Hepatocyte (in vitro differentiated cells): ENCODE measurements around the gene HOXD1. TPM values are rescaled to one million over a fixed set of nuclear protein-coding genes. Genes with fewer than 3 reads are reported as not detected.

Experiments used
- DNase-seq: peaks from one replicate; pipeline ENCODE4 v3.0.0-alpha.2; 2016; ENCODE audit warnings: low spot score
- H2AFZ ChIP-seq: fragments of 200-600 bp; sonication (generic); 2 replicates; pipeline ENCODE4 v1.6.0; 2016; ENCODE audit warnings: antibody characterized with exemption, mild to moderate bottlenecking
- H3K27ac ChIP-seq: fragments of 200-600 bp; sonication (generic); 2 replicates; pipeline ENCODE4 v1.5.1; 2016; ENCODE audit warnings: mild to moderate bottlenecking
- H3K27me3 ChIP-seq: fragments of 200-600 bp; sonication (generic); 2 replicates; pipeline ENCODE4 v1.6.1; 2016
- H3K36me3 ChIP-seq: fragments of 200-600 bp; sonication (generic); replicated peaks from 2 replicates; pipeline ENCODE4 v1.5.1; 2016; ENCODE audit warnings: low read depth; ENCODE audit not compliant: insufficient read depth
- H3K4me1 ChIP-seq: fragments of 200-600 bp; sonication (generic); 2 replicates; pipeline ENCODE4 v1.5.1; 2016; ENCODE audit warnings: mild to moderate bottlenecking, moderate library complexity; ENCODE audit not compliant: insufficient read depth
- H3K4me2 ChIP-seq: fragments of 200-600 bp; sonication (generic); 2 replicates; pipeline ENCODE4 v1.6.0; 2016
- H3K4me3 ChIP-seq: fragments of 200-600 bp; sonication (generic); 2 replicates; pipeline ENCODE4 v1.5.1; 2016; ENCODE audit warnings: mild to moderate bottlenecking
- H3K79me2 ChIP-seq: fragments of 200-600 bp; sonication (generic); 2 replicates; pipeline ENCODE4 v1.6.0; 2017; ENCODE audit warnings: mild to moderate bottlenecking
- H3K9me2 ChIP-seq: fragments of 200-600 bp; sonication (generic); replicated peaks from 2 replicates; pipeline ENCODE4 v1.6.0; 2017; ENCODE audit warnings: mild to moderate bottlenecking; ENCODE audit not compliant: insufficient read depth
- H3K9me3 ChIP-seq: fragments of 200-600 bp; sonication (generic); 2 replicates; pipeline ENCODE4 v1.5.1; 2016; ENCODE audit warnings: low read depth, mild to moderate bottlenecking
- H4K20me1 ChIP-seq: fragments of 200-600 bp; sonication (generic); 2 replicates; pipeline ENCODE4 v1.6.0; 2016; ENCODE audit warnings: mild to moderate bottlenecking; ENCODE audit not compliant: insufficient read depth, poor library complexity, severe bottlenecking
- EZH2 ChIP-seq: fragments of 200-600 bp; sonication (generic); IDR thresholded peaks from 2 replicates; pipeline ENCODE4 v1.6.1; 2016; ENCODE audit warnings: antibody characterized with exemption, mild to moderate bottlenecking, borderline replicate concordance
- EZH2phosphoT487 ChIP-seq: fragments of 200-600 bp; sonication (generic); IDR thresholded peaks from one replicate; pipeline ENCODE4 v1.6.1; 2018; ENCODE audit warnings: antibody characterized with exemption, mild to moderate bottlenecking, low read depth, moderate library complexity; ENCODE audit not compliant: unreplicated experiment, severe bottlenecking
- WGBS: methylation state at CpG from one replicate; pipeline ENCODE4 v1.1.6; 2016; ENCODE audit warnings: low lambda C conversion rate; ENCODE audit errors: missing lambda C conversion rate; 5-methylcytosine and 5-hydroxymethylcytosine counted together
- polyA plus RNA-seq: library from polyadenylated mRNA; unstranded; fragments of >200 nt; fragmentation: Nextera tagmentation; extraction: Ambion mirVana; gene quantifications from 2 replicates; pipeline ENCODE4 v1.2.1, GENCODE V29; 2016
- total RNA-seq: library from RNA; depleted of rRNA; stranded (reverse); fragments of >200 nt; gene quantifications from 2 replicates; pipeline ENCODE4 v1.2.3, GENCODE V29; 2014
- TF ChIP-seq, protein P1 (sequence below): fragments of 200-600 bp; sonication (generic); IDR thresholded peaks from 2 replicates; pipeline ENCODE4 v1.5.1; 2016; ENCODE audit warnings: antibody characterized with exemption, mild to moderate bottlenecking; ENCODE audit not compliant: poor library complexity

HOXD1 gene
- total and polyA plus RNA-seq, 2 experiments from 2014 or later: not detected

DNA sequence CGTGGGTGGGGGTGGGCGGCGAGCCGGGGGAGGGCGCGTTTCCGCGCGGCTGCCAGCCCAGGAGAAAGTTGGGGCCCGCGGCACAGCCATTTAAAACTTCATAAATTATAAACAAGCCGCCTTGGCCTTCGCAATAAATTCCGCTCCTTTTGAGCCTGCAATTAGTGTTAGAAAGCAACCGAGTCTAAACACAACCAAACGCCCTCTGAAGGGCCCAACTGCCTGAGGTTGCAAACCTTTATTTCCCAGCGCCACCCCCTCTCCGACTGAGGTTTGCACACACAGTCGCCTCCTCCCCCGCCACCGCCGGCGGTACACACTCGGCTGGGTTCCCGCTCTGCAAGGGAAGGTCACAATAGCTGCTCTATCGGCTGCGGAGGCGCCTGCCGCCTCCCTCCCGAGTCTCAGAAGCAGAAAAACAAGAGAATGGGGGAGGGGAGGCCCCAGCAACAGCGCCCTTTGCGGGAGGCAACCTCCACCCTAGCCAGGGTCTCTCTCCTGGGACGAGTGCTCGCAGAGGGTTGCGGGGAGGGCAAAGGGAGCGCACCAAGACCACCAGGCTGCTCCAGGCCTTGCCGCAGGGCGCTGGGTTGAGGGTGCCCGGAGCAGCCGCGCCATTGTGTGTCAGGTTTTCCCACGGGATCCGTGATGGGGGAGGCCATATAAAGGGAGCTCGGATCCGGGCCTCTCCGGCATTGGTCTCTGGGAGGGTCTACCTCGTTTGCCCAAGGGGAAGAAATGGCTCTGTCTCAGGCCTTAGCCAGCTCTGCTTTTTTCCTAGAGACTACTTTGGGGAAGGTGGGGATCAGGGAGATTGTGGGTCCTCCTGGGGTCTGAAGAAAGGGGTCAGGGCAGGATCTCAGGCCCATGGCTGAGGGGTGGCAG is 13.4 kb upstream of the HOXD1 start:
- peak; percentile 39 for TF ChIP-seq EZH2phosphoT487
- peak; percentile 94 for TF ChIP-seq EZH2
- TF ChIP-seq, protein P1, sequence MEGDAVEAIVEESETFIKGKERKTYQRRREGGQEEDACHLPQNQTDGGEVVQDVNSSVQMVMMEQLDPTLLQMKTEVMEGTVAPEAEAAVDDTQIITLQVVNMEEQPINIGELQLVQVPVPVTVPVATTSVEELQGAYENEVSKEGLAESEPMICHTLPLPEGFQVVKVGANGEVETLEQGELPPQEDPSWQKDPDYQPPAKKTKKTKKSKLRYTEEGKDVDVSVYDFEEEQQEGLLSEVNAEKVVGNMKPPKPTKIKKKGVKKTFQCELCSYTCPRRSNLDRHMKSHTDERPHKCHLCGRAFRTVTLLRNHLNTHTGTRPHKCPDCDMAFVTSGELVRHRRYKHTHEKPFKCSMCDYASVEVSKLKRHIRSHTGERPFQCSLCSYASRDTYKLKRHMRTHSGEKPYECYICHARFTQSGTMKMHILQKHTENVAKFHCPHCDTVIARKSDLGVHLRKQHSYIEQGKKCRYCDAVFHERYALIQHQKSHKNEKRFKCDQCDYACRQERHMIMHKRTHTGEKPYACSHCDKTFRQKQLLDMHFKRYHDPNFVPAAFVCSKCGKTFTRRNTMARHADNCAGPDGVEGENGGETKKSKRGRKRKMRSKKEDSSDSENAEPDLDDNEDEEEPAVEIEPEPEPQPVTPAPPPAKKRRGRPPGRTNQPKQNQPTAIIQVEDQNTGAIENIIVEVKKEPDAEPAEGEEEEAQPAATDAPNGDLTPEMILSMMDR: no peak
- no peaks in the 10 kb centered on the region for H3K9me3 ChIP-seq
- H3K4me1 ChIP-seq: peaks cover 17% of the 10 kb centered on the region
- H3K36me3 ChIP-seq: no peaks in the 10 kb centered on the region
- no peak overlapping the region for H2AFZ ChIP-seq
- no peak overlapping the region for H3K27ac ChIP-seq
- no peak for DNase-seq
- no peak overlapping the region for H3K4me3 ChIP-seq
- H3K9me2 ChIP-seq: no peaks in the 10 kb centered on the region
- no peaks in the 10 kb centered on the region for H3K79me2 ChIP-seq
- H4K20me1 ChIP-seq: no peaks in the 10 kb centered on the region
- H3K27me3 ChIP-seq: peaks cover 100% of the 10 kb centered on the region
- 10% methylated on average over 45 of the region's 47 CpGs for WGBS
- peak overlapping the region; percentile 62 for H3K4me2 ChIP-seq

DNA sequence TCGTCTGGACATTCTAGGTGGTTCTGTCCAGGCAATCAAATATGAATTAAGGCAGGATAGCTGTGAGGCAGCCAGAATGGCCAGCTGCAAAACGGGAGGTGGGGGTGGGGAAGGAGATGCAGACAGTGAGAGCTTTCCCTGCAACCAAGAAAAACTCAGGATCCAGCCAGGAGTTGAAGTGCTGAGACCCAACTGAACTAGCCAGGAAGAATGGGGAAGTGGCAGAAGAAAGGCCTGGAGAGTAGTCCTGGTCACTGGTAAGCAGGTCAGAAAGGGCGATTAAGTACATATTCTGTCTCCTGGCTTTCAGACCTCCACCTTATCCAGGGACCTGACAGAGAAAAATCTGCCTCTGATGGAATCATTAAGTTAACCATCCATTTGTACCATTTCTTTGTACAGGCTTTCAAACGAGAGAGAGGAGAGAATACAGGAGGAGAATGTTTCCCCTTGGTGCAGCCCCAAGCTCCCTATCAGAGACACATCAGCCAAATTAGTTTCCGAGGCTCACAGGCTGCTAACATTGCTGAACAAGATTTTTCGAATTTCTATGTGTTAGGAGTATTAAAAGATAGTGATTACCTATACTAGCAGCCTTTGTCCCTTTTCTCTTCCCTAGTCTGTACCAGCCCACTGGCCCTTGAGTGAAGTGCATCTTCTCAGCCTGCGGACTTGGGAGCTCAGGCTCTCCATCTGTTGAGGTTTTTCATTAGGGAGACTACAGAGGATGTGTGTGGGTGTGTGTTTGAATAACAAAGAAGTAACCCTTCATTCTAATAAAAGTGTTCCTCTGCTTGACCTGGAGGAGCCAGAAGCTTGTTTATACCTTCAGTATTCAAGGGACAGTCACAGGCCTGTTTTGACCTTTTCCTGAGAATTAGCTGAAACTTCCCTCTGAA is 12.5 kb upstream of the HOXD1 start:
- Histone ChIP-seq H3K4me3 (no peak overlapping the region), H3K79me2 (no peaks in the 10 kb centered on the region), H3K4me2 (no peak overlapping the region), H3K27me3 (peaks cover 100% of the 10 kb centered on the region), H2AFZ (no peak overlapping the region), H3K36me3 (no peaks in the 10 kb centered on the region), H3K4me1 (peaks cover 17% of the 10 kb centered on the region), H4K20me1 (no peaks in the 10 kb centered on the region), H3K27ac (no peak overlapping the region), H3K9me3 (no peaks in the 10 kb centered on the region), H3K9me2 (no peaks in the 10 kb centered on the region)
- TF ChIP-seq EZH2phosphoT487 (no peak), EZH2 (no peak)
- TF ChIP-seq, protein P1: no peak
- no peak for DNase-seq
- 67% methylated on average over 7 of the region's 7 CpGs for WGBS

DNA sequence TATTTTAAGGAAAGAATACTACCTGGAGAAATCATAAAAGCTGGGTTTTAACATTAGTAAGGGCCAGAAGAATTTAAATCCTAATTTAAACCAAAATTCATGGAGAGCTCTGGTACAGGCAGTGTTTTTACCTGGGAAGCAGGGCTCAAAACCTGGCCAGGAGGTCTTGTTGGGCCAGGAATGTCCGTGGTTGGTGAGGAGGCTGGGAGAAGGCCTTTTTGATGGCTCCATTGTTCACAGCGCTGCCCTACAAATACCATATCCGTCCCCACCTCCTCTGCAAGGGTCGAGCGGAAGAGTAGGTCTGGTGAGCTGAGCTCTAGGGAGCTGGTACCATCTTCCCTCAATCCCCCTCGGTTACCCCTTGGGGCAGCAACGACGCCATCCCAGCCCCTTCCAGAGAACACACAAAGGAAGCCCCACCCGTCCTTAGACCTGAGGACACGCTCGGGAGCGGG is 10.9 kb upstream of the HOXD1 start:
- Histone ChIP-seq H2AFZ (peak overlapping the region; percentile 63), H3K27me3 (peaks cover 100% of the 10 kb centered on the region), H3K79me2 (no peaks in the 10 kb centered on the region), H3K27ac (no peak overlapping the region), H3K4me1 (peaks cover 17% of the 10 kb centered on the region), H3K4me2 (peak overlapping the region; percentile 87), H3K9me2 (no peaks in the 10 kb centered on the region), H3K9me3 (no peaks in the 10 kb centered on the region), H3K36me3 (no peaks in the 10 kb centered on the region), H4K20me1 (no peaks in the 10 kb centered on the region), H3K4me3 (peak overlapping the region; percentile 23)
- no peak for TF ChIP-seq EZH2phosphoT487
- TF ChIP-seq, protein P1: no peak
- TF ChIP-seq EZH2: no peak
- no peak for DNase-seq
- WGBS: 14% methylated on average over 10 of the region's 12 CpGs
